Body of pancreas (tissue), 4 donors: ENCODE measurements around the gene CNTLN.

Source experiments
- CTCF ChIP-seq, 7 experiments: fragments of 450-650 bp in 4 of 7; fragments of 200-600 bp in 3 of 7; sonication (generic) in 3 of 7; IDR thresholded peaks; one replicate each; pipeline ENCODE4 v1.5.1; 2016 to 2019; ENCODE audit warnings: antibody characterized with exemption in 7 of 7
- POLR2A ChIP-seq, 3 donors: fragments of 450-650 bp; IDR thresholded peaks; one replicate each; pipeline ENCODE4 v1.6.1; 2016; ENCODE audit warnings: antibody characterized with exemption in 3 of 3, mild to moderate bottlenecking in 2 of 3

- TF ChIP-seq CTCF (IDR thresholded peaks at IDR 0.05) = no peak
- TF ChIP-seq POLR2A (IDR thresholded peaks at IDR 0.05) = no peak
Measured at GRCh38 chr9:17090041-17090440, 44.8 kb upstream of the CNTLN start.
